ENCODE data around the gene LRMDA.
A peak's percentile ranks its signal among the peaks of the same experiment; 100 is the strongest.

The LRMDA gene

DNA sequence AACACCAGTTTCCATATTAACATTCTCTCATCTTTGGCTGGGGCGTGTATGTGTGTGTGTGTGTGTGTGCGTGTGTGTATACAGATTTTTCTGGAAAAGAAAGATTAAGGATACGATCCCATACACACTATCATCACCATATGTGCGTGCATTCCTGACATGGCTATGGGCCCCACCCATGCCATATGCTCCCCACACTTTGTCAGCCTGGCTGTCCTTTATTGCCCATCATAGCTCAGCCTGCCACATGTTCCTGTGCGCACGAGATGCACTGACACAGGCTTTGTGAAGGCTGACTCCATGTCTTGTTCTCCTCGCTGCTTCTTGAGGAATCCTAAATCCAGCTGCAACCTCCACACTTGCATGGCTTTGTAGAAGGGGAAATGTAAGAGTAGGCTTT, 984.1 kb downstream of the LRMDA start:
- no peak for DNase-seq (ENCODE audit: extremely low read depth, low read depth)

DNA sequence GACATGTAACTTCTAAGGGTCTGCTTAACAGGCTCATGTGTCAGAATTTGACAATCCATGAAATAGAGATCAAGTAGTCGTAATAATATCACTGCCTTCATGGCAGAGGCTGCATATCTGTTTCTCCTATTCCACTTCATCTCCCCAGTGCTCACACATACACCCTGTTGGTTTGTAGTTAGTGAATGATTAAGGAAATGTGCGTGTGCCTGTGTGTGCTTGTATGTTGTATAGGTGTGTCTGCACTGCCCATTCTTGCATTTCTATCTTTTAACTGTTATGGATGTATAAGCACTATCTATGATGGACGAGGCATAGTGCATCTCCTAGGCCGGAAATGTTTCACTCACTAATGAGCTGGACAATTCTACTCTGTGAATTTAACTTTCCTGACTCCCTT, 985.2 kb downstream of the LRMDA start:
- no peak for TF ChIP-seq CTCF (IDR thresholded peaks at IDR 0.05; ENCODE audit: low read depth, low read length)
- DNase-seq (ENCODE audit: extremely low read depth, low read depth), result no peak

More for the DNA sequence above, 984.1 kb downstream of the LRMDA start:
- no peak for TF ChIP-seq CTCF (IDR thresholded peaks at IDR 0.05; ENCODE audit: low read depth, low read length)

- TF ChIP-seq CTCF (IDR thresholded peaks at IDR 0.05; ENCODE audit: low read depth, low read length), result no peak
- DNase-seq (ENCODE audit: extremely low read depth, low read depth), result no peak
Measured at GRCh38 chr10:76420725-76421124, 989.3 kb downstream of the LRMDA start.

DNA sequence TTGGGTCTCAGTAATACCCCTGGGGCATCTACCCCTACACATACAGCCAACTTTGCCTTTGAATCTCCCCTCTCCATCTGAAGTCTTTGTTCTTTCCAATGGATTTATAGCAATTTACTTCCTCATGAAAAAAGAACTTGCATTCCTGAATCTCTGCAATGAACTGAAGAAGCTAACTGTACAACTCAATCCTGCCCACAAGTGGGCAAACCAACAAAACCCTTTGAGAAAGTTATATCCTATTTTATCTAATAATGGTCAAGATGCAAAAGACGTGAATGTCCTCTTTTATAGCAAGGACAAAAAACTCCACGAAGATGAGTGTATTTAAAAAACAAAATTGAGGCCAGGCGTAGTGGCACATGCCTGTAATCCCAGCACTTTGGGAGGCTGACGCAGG, 991.3 kb downstream of the LRMDA start:
- peak; percentile 12; the same call in 1 of the 2 replicates for TF ChIP-seq CTCF (IDR thresholded peaks at IDR 0.05; ENCODE audit: low read depth, low read length)
- no peak for DNase-seq (ENCODE audit: extremely low read depth, low read depth)

GRCh38 chr10:76428551-76429367, 997.3 kb downstream of the LRMDA start:
- DNase-seq (ENCODE audit: extremely low read depth, low read depth), result peak; percentile 61
- no peak for TF ChIP-seq CTCF (IDR thresholded peaks at IDR 0.05; ENCODE audit: low read depth, low read length)

DNA sequence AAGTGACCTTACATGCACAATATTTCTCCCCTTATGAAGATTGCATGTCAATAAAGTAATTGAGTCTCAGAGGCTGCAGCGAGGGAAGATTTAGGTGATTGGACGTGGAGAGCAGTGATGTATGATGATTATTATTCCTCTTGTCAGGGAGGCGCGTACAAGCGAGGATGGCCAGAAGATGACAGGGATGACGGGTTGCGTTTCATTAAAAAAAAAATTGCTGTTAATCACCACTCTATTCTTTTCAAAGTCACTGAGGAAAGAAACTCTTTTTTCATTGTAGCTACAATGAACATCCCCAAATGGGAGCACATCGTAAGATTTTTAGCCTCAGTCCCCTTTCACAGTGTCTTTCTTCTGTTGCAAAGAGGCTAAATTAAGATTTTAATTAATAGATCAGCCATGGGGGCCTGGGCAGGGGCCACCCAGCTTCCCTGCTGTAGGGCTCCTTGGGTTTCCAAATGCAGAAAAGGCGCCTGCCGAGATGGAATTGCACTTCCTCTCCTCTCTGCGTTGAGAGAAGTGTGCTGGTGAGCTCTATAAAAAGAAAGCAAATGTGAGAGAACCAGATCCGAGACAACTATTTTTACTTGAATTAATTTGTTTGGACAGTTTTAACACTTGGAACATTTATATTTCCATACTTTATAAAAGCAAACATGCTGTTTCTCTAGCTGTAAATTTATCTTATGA, 998.1 kb downstream of the LRMDA start:
- no peak for TF ChIP-seq CTCF (IDR thresholded peaks at IDR 0.05; ENCODE audit: low read depth, low read length)
- no peak for DNase-seq (ENCODE audit: extremely low read depth, low read depth)

- DNase-seq (ENCODE audit: extremely low read depth, low read depth), result no peak
Measured at GRCh38 chr10:76430061-76430645, 998.7 kb downstream of the LRMDA start.

More at GRCh38 chr10:76430061-76430645, 998.7 kb downstream of the LRMDA start:
- TF ChIP-seq CTCF (IDR thresholded peaks at IDR 0.05; ENCODE audit: low read depth, low read length), result no peak

Data from AG09319 (cell line).